AG08395 (cell line): ENCODE measurements around the gene SKIC8.

Source experiments
- DNase-seq: peaks from one replicate; pipeline ENCODE4 v3.0.0; 2012; ENCODE audit warnings: mixed read lengths, low spot score

Gene SKIC8

GRCh38 chr15:78321786-78322185 lies 22.4 kb upstream of the SKIC8 start:
- no peak for DNase-seq

DNA sequence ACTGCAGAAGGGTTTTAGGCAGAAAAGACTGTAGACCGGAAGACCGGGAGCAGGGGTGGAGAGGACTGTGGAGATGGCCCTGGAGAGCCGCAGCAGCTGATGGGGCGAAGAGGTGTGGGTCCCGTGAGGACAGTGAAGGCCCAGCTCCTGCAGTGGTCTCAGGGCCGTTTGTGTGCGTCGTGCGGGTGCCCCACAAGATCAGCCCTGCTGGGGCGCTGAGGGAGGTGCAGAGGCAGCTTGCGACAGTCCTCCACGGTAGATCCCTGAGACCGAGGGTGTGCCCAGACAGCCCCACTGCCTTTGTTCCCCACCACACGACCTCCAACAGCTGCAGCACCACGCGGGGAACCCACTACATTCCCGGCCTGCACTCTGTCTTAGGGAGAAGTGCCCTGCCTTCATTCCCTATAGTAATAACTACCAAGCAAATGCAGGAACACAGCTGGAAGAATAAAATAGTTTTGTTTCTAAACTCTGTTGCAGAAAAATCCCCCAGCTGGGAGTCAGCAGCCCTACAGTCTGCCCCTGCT lies 21.7 kb upstream of the SKIC8 start:
- no peak for DNase-seq

DNA sequence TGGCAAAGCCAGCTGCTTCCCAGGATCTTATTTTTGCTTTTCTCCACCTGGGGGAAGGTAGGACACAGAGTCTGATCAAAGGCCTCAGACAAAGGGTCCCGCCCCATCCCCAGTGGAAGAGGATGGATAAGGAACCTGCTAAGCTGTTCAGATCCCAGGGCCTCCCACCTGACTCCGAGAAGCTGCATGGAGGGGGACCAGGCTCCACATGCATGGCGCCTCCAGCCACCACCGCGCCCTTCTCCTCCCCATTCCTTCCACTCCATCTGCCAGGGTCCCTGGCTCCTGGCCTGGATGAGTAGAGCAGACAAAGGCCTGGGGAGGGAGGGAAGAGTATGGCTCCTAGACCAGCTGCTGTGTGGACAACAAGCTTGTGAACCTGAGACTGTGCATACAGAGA lies 20.8 kb upstream of the SKIC8 start:
- no peak for DNase-seq

- DNase-seq, result no peak
Measured at GRCh38 chr15:78319588-78319987, 20.2 kb upstream of the SKIC8 start.

DNA sequence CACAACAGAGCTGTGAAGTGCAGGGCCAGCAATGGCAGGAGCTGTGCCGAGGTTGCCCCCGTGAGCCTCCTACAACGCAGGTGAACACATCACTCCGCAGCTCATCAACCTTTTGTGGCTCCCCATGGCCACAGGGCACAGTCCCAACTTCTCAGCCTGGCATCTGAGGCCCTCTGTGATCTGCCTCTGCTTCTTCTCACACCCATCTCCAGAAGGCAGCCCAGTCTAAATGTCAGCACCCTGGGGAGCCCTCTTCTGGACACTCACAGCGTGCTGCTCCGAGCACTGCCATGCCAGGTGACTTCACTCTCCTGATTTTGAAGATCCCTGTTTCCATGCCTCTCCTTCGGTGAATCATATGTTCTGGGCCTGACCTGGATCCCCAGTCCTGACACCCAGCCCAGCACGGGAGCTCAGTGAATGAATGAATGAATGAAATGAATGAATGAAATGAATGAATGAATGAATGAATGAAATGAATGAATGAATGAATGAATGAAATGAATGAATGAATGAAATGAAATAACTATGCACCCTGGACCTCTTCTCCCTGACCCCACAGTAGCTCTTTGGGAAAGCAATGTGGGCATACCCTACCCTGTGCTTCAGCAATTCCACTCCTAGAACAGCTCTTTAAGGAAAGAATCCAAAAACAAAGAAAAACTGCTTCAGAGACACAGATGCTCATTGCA lies 17.9 kb upstream of the SKIC8 start:
- no peak for DNase-seq

DNA sequence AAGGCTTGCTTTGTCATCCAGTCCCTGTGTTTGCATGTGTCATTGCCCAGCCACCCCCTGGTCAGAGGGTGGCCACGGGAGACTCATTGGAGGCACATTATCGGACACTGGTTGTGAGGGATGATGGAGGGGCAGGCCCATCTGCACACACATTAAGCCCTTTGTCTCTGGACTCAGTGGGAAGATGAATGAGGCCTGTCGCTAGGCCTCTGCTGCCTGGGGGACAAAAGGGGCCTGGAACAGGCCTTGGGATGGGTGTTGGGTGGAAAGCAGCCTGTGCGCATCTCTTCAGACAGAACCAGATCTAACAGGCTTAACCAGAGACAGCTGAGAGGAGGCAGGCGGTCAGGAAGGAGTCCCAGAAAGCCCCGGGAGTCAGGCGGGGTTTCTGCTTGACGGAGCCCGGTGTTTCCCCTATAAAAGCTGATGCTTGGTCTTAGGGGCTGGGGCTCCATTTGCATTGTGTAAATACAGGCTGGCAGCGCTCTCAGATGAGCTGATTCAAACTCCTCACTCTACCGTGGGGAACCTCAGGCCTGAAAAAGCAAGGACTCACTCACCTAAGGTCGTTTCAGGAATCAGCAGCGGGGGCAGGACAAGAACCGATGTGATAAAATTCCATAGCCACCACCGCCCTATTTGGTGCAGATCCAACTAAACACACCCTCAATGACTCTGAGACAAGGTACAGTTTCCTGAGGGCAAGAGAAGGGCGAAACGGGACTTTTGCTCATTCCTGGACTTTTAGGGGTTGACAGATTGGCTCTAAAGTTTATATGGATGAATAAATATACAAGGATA lies 17.1 kb upstream of the SKIC8 start:
- DNase-seq, result no peak

- peak; percentile 20 for DNase-seq
Measured at GRCh38 chr15:78315686-78316282, 16.4 kb upstream of the SKIC8 start.

DNA sequence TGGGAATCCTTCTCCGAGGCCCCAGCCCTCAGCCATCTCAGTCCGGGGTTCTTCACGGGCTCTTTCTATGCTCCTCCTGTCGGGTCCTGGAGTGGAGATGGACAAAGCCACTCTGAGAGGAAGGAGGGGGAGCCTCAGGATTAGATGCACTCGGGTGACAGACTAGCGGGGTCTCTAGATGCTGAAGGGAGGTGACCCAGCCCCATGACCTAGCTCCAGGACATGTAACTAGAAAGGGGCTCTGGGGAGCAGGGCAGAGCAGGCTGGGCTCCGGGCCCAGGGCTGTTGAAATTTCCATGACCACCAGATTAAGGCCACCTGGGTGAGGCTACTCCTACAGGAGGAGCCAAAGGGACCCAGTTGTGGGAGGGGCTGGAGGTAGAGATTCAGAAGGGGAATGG lies 14.8 kb upstream of the SKIC8 start:
- DNase-seq, result no peak

- no peak for DNase-seq
Measured at GRCh38 chr15:78313383-78313782, 14.0 kb upstream of the SKIC8 start.

- no peak for DNase-seq
Measured at GRCh38 chr15:78312957-78313356, 13.5 kb upstream of the SKIC8 start.

- no peak for DNase-seq
Measured at GRCh38 chr15:78312536-78312935, 13.1 kb upstream of the SKIC8 start.

DNA sequence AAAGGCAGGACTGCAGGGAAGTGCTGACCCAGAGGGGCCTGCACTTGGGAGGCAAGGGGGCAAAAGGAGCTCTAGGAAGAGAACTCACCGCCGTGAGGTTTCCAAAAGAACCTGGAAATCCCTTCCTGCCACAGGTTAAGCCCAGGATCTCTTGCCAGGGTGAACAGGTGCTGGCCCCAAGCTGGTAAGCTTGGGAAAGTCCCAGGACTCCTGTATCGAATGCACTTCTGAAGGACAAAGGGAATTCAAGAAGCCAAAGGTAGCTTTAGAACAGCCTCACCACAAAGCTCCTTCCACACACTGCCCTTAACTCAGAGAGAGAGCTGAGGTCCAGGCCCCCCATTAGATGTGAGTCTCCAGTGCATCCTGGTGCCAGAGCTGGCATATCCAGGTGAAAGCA lies 11.9 kb upstream of the SKIC8 start:
- DNase-seq, result no peak

- peak; percentile 81 for DNase-seq
Measured at GRCh38 chr15:78308422-78309032, 9.1 kb upstream of the SKIC8 start.

GRCh38 chr15:78307976-78308375 lies 8.6 kb upstream of the SKIC8 start:
- no peak for DNase-seq

DNA sequence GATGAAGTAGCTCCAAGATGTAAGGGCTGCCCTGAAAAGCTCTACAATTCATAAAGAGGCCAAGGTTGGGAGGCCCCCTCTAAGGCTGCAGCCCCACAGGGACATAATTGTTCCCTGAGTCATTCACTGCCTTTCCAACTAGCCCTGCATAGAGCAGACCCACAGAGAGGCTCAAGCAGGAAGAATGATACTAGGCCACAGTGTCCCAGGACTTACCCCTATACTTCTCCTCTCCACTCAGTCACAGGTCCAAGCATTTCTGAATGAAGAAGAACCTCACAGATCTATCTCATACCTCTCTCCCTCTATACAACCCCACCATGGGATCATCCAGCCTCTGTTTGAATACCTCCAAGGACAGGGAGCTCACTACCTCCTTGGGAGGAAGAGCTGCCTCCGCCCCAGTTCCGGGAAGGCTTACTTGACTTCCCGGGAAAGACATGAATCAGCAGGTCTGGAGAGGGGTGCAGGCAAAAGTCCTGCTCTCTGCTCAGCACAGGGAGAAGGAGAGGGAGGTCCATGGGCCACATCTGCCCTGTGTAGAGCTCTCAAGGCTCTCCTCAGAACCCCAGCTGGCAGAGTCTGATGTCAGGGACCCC lies 6.9 kb upstream of the SKIC8 start:
- peak; percentile 72 for DNase-seq

DNA sequence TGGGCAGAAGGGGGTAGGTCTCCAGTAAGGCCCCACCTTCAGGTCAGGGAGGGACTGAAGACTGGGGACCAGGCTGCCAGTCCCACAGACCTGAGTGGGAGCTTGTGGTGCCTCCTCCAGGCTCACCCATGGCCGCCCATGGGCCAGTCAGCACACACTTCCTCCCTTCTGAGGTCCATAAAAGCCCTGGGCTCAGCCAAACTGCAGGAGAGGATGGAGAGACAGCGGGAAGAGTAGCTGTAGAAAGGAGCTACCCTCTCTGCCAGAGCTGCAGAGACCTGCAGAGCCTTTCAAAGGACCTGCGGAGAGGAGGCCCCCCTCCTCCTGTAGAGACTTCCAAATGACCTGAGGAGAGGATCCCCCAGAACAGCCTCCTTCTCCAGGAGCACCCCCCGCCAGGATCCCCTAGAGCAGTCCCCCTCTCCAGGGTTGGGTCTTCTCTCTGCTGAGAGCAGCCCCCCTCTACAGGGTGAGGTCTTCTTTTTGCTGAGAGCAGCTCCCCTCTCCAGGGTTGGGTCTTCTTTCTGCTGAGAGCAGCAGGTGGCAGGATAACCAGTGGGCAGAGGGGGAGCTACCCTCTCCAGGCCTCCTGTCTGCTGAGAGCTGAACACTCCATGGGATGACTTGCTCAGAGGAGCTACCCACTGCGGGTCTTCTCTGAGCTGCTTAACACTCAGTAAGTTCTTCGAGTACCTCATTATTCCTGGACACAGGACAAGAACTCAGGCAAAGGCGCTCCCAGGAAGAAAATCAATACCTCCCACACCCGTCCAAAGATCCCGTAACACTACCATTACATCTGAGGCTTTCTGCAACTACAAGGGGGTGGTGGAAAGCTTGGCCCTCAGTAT lies 5.0 kb upstream of the SKIC8 start:
- DNase-seq, result no peak

GRCh38 chr15:78302579-78303312 lies 3.3 kb upstream of the SKIC8 start:
- DNase-seq, result peak; percentile 64

- no peak for DNase-seq
Measured at GRCh38 chr15:78301828-78302227, 2.4 kb upstream of the SKIC8 start.

GRCh38 chr15:78301326-78301725 lies 1.9 kb upstream of the SKIC8 start:
- DNase-seq, result no peak

DNA sequence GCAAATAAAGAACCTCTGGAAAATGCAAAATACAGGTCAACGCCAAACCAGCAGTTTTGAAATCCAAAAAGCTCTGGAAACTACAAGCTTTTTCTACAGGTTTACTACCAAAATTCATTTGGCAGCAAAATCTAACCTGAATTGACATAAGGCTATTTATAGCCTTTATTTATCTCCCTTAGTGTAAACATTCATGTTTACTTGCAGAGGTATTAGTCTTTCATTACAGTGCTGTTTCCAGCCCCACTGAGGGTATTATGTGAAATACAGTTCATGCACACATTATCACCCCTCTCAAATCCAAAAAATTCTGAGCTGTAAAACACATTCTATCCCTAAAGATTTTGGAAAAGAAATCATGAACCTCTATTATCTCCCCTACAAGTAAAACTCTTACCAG lies 7.2 kb downstream of the SKIC8 start:
- DNase-seq, result no peak

DNA sequence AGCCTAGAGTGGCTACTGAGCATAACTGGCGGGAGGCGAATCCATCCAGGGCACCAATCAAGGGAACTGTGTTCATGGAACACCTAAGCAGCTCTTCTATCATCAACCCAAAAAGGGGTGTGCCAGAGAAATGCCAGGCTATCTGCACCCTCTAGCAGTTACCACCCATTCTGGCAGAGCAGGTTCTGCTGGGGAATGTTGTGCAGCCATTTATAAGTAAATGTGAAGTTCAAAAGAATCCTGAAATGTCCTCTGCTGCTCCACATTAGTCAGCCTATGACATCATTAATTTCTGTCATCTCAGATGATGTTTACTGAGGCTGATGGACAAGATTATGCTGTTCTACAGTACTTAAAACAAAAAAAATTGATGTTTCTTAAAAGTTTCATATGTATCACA lies 7.7 kb downstream of the SKIC8 start:
- DNase-seq, result no peak
